ENCODE data around the gene CPVL. TPM values are rescaled to one million over a fixed set of nuclear protein-coding genes. Genes with fewer than 3 reads are reported as not detected.

Gene CPVL
- total and polyA plus RNA-seq, 2 donors (not counting 1 experiment from before 2014, with no cell fraction given) = 0.17 TPM; not detected in 1

DNA sequence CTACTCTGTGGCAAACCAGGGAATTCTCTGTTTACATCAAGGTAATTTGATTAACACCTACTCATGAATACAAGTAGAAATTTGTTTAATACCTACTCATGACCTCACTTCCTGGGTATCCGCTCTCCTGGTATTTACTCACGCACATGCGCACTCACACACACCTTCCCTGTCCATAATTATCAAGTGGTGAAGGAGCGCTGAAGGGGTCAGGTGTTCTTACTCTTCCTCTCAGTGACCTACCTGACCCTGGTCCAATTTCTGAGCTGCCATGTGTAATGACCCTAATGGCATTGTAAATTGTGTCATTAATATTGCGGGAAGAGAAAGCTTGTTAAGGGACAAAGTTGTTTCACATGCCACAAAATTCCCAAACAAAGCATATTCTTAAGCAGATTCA lies 146.9 kb downstream of the CPVL start:
- DNase-seq (ENCODE audit: low read depth in 2 of 2) = no peak

GRCh38 chr7:28998105-28998504 lies 148.2 kb downstream of the CPVL start:
- Histone ChIP-seq H3K79me2 (ENCODE audit: control insufficient read depth, insufficient read depth, low read length) (no peaks in the 10 kb centered on the region), H3K4me3 (replicated peaks in 1 of 4; ENCODE audit: control extremely low read depth in 1 of 4, insufficient read depth in 1 of 4, low read depth in 3 of 4, low read length in 4 of 4) (no peak overlapping the region), H3K9ac (ENCODE audit: insufficient read depth, low read length) (no peak overlapping the region), H4K20me1 (ENCODE audit: control insufficient read depth, extremely low read depth, insufficient read depth, low read length) (no peaks in the 10 kb centered on the region), H3K4me2 (ENCODE audit: extremely low read depth, insufficient read depth, low read length) (no peak overlapping the region), H3K4me1 (ENCODE audit: control insufficient read depth, extremely low read depth, insufficient read depth, low read length) (no peaks in the 10 kb centered on the region), H3K9me3 (ENCODE audit: control insufficient read depth, insufficient read depth, low read depth, low read length) (no peaks in the 10 kb centered on the region), H2AFZ (ENCODE audit: low read length) (no peak overlapping the region), H3K36me3 (ENCODE audit: control insufficient read depth, insufficient read depth, low read length) (no peaks in the 10 kb centered on the region), H3K27ac (ENCODE audit: insufficient read depth, low read length) (no peak overlapping the region), H3K27me3 (ENCODE audit: control insufficient read depth, insufficient read depth, low read length) (peaks cover 6% of the 10 kb centered on the region)
- DNase-seq (ENCODE audit: low read depth in 2 of 2) = peak in 1 of 2 donors; percentile 27
- TF ChIP-seq EZH2 (IDR thresholded peaks at IDR 0.05; ENCODE audit: low read length, missing control alignments) (no peak), CTCF (conservative IDR thresholded peaks at IDR 0.05 in 1 of 2, IDR thresholded peaks at IDR 0.05 in 1 of 2; ENCODE audit: low read depth in 1 of 2, low read length in 2 of 2) (no peak)

More for the DNA sequence above, 146.9 kb downstream of the CPVL start:
- no peaks in the 10 kb centered on the region for H3K36me3 ChIP-seq (ENCODE audit: control insufficient read depth, insufficient read depth, low read length)
- peaks cover 6% of the 10 kb centered on the region for H3K27me3 ChIP-seq (ENCODE audit: control insufficient read depth, insufficient read depth, low read length)
- no peak overlapping the region for H2AFZ ChIP-seq (ENCODE audit: low read length)
- H3K9me3 ChIP-seq (ENCODE audit: control insufficient read depth, insufficient read depth, low read depth, low read length) = no peaks in the 10 kb centered on the region
- H3K9ac ChIP-seq (ENCODE audit: insufficient read depth, low read length) = no peak overlapping the region
- no peak overlapping the region for H3K4me2 ChIP-seq (ENCODE audit: extremely low read depth, insufficient read depth, low read length)
- TF ChIP-seq EZH2 (IDR thresholded peaks at IDR 0.05; ENCODE audit: low read length, missing control alignments) (no peak), CTCF (conservative IDR thresholded peaks at IDR 0.05 in 1 of 2, IDR thresholded peaks at IDR 0.05 in 1 of 2; ENCODE audit: low read depth in 1 of 2, low read length in 2 of 2) (no peak)
- H3K79me2 ChIP-seq (ENCODE audit: control insufficient read depth, insufficient read depth, low read length) = no peaks in the 10 kb centered on the region
- H3K4me1 ChIP-seq (ENCODE audit: control insufficient read depth, extremely low read depth, insufficient read depth, low read length) = no peaks in the 10 kb centered on the region
- H4K20me1 ChIP-seq (ENCODE audit: control insufficient read depth, extremely low read depth, insufficient read depth, low read length) = no peaks in the 10 kb centered on the region
- H3K27ac ChIP-seq (ENCODE audit: insufficient read depth, low read length) = no peak overlapping the region
- no peak overlapping the region for H3K4me3 ChIP-seq (replicated peaks in 1 of 4; ENCODE audit: control extremely low read depth in 1 of 4, insufficient read depth in 1 of 4, low read depth in 3 of 4, low read length in 4 of 4)

- H3K27me3 ChIP-seq (ENCODE audit: control insufficient read depth, insufficient read depth, low read length) = peaks cover 6% of the 10 kb centered on the region
- DNase-seq (ENCODE audit: low read depth in 2 of 2) = peak; percentile 20 to 88
- H3K4me2 ChIP-seq (ENCODE audit: extremely low read depth, insufficient read depth, low read length) = no peak overlapping the region
- no peak overlapping the region for H2AFZ ChIP-seq (ENCODE audit: low read length)
- H4K20me1 ChIP-seq (ENCODE audit: control insufficient read depth, extremely low read depth, insufficient read depth, low read length) = no peaks in the 10 kb centered on the region
- no peaks in the 10 kb centered on the region for H3K36me3 ChIP-seq (ENCODE audit: control insufficient read depth, insufficient read depth, low read length)
- no peak overlapping the region for H3K4me3 ChIP-seq (replicated peaks in 1 of 4; ENCODE audit: control extremely low read depth in 1 of 4, insufficient read depth in 1 of 4, low read depth in 3 of 4, low read length in 4 of 4)
- H3K9ac ChIP-seq (ENCODE audit: insufficient read depth, low read length) = no peak overlapping the region
- H3K79me2 ChIP-seq (ENCODE audit: control insufficient read depth, insufficient read depth, low read length) = no peaks in the 10 kb centered on the region
- no peak overlapping the region for H3K27ac ChIP-seq (ENCODE audit: insufficient read depth, low read length)
- TF ChIP-seq CTCF (conservative IDR thresholded peaks at IDR 0.05 in 1 of 2, IDR thresholded peaks at IDR 0.05 in 1 of 2; ENCODE audit: low read depth in 1 of 2, low read length in 2 of 2) = no peak
- TF ChIP-seq EZH2 (IDR thresholded peaks at IDR 0.05; ENCODE audit: low read length, missing control alignments) = no peak
- H3K9me3 ChIP-seq (ENCODE audit: control insufficient read depth, insufficient read depth, low read depth, low read length) = no peaks in the 10 kb centered on the region
- no peaks in the 10 kb centered on the region for H3K4me1 ChIP-seq (ENCODE audit: control insufficient read depth, extremely low read depth, insufficient read depth, low read length)
These were observed 149.5 kb downstream of the CPVL start for GRCh38 chr7:28996836-28997235.

All from fibroblast of lung (primary cell).